Stimulated activated CD4-positive, alpha-beta T cell treated with anti-CD3 and anti-CD28 coated beads, Interleukin-1b, Interleukin-23, amount 100 ng/mL, for 24 hours (primary cell): ENCODE data around the gene SH2D2A.
"Not testable (repeated sequence)": the region's sequence is repeated elsewhere in the genome, so short reads cannot be mapped to it uniquely, and the experiment has no call there.

Source experiments
- DNase-seq, 4 experiments: peaks; one replicate each; pipeline ENCODE4 v3.0.0-alpha.2; 2020; ENCODE audit warnings: low read depth in 4 of 4, low spot score in 1 of 4

SH2D2A gene

GRCh38 chr1:156772728-156773497 is 43.7 kb downstream of the SH2D2A start:
- DNase-seq, result no peak

- no peak for DNase-seq
Observed at GRCh38 chr1:156772222-156772621, 44.4 kb downstream of the SH2D2A start.

GRCh38 chr1:156768610-156769295 is 47.9 kb downstream of the SH2D2A start:
- no peak for DNase-seq

- DNase-seq, result no peak
Observed at GRCh38 chr1:156767879-156768604, 48.6 kb downstream of the SH2D2A start.

- peak; percentile 81 to 94 (median 89) for DNase-seq
Observed at GRCh38 chr1:156767101-156767878, 49.4 kb downstream of the SH2D2A start, which contains the start of gene PRCC. Gene PRCC, plus strand, starts transcription at chr1:156767535. Its CDS starts 237 bp downstream, at chr1:156767772.

GRCh38 chr1:156766298-156767100 is 50.1 kb downstream of the SH2D2A start:
- DNase-seq, result no peak

GRCh38 chr1:156765666-156766065 is 51.0 kb downstream of the SH2D2A start:
- DNase-seq, result no peak

- DNase-seq, result not testable (repeated sequence)
Observed at GRCh38 chr1:156765136-156765535, 51.5 kb downstream of the SH2D2A start.

- DNase-seq, result no peak
Observed at GRCh38 chr1:156760796-156761104, 55.9 kb downstream of the SH2D2A start.

- DNase-seq, result no peak
Observed at GRCh38 chr1:156760092-156760795, 56.4 kb downstream of the SH2D2A start.

GRCh38 chr1:156757572-156758253 is 58.9 kb downstream of the SH2D2A start:
- not testable (repeated sequence) for DNase-seq

- DNase-seq, result no peak
Observed at GRCh38 chr1:156756355-156756754, 60.3 kb downstream of the SH2D2A start.
